GM12801 (cell line): ENCODE measurements around the gene ELANE.

Source experiments
- CTCF ChIP-seq: IDR thresholded peaks from one replicate; pipeline ENCODE4 v1.5.1; 2011; ENCODE audit warnings: control low read depth; ENCODE audit not compliant: insufficient read length; ENCODE audit errors: extremely low read depth

ELANE gene

GRCh38 chr19:889662-890295, 37.7 kb downstream of the ELANE start:
- TF ChIP-seq CTCF = no peak

- TF ChIP-seq CTCF = no peak
Observed at GRCh38 chr19:890831-891230, 38.7 kb downstream of the ELANE start.

- no peak for TF ChIP-seq CTCF
Observed at GRCh38 chr19:892243-892893, 40.3 kb downstream of the ELANE start.

GRCh38 chr19:892894-893689, 41.0 kb downstream of the ELANE start, which contains the start of the genes MED16 and RNU6-9:
Gene MED16 (minus strand): TSS chr19:893187. CDS start chr19:891131, 2,056 bp downstream.
Gene RNU6-9 (plus strand): TSS chr19:893484.
- no peak for TF ChIP-seq CTCF

- TF ChIP-seq CTCF = no peak
Observed at GRCh38 chr19:896434-896833, 44.3 kb downstream of the ELANE start.

- no peak for TF ChIP-seq CTCF
Observed at GRCh38 chr19:896999-897398, 44.9 kb downstream of the ELANE start.

- no peak for TF ChIP-seq CTCF
Observed at GRCh38 chr19:897442-898039, 45.4 kb downstream of the ELANE start.
